OCI-LY7 (cell line): ENCODE measurements around the gene GLIS1.

Experiments
- CTCF ChIP-seq: fragments of 200-600 bp; sonication (generic); conservative IDR thresholded peaks from 2 replicates; pipeline ENCODE4 v1.5.1; 2014; ENCODE audit warnings: mild to moderate bottlenecking, antibody characterized with exemption, low read length, moderate library complexity, mixed read lengths
- EZH2phosphoT487 ChIP-seq: fragments of 200-600 bp; sonication (generic); IDR thresholded peaks from 2 replicates; pipeline ENCODE4 v1.6.1; 2018; ENCODE audit warnings: low read depth, borderline replicate concordance, mild to moderate bottlenecking, mixed run types, antibody characterized with exemption, low read length, moderate library complexity, mixed read lengths

- no peak for TF ChIP-seq CTCF
- TF ChIP-seq EZH2phosphoT487 = no peak
Measured at GRCh38 chr1:53601031-53601745, 137.8 kb downstream of the GLIS1 start.
